Measurements from ENCODE around the gene AFG1L. TPM values are rescaled to one million over a fixed set of nuclear protein-coding genes. Genes with fewer than 3 reads are reported as not detected.
"Not testable (repeated sequence)": the region's sequence is repeated elsewhere in the genome, so short reads cannot be mapped to it uniquely, and the experiment has no call there.

Gene AFG1L
- total and polyA plus RNA-seq, 2 experiments from 2014 or later: 4.1 to 8.7 TPM

- TF ChIP-seq POLR2AphosphoS5 (IDR thresholded peaks at IDR 0.05; ENCODE audit: low read depth) (no peak), ETS1 (IDR thresholded peaks at IDR 0.05) (no peak), CTCF (conservative IDR thresholded peaks at IDR 0.05; ENCODE audit: low read depth in 2 of 2) (no peak), JUNB (IDR thresholded peaks at IDR 0.05; ENCODE audit: unreplicated experiment) (no peak), ZNF331 (CRISPR knock-in tag; IDR thresholded peaks at IDR 0.05; ENCODE audit: low read depth) (no peak), EZH2 (IDR thresholded peaks at IDR 0.05; ENCODE audit: low read depth, unreplicated experiment) (no peak)
Measured at GRCh38 chr6:108268845-108269244, 26.0 kb upstream of the AFG1L start (continued).

- ATAC-seq; H3K27ac Mint-ChIP-seq; H2AFZ ChIP-seq; H3K36me3 Mint-ChIP-seq (ENCODE audit: low read depth); H3K27me3 Mint-ChIP-seq (ENCODE audit: insufficient read depth, low read depth, poor library complexity); H3K4me3 Mint-ChIP-seq; H3K9me2 ChIP-seq (ENCODE audit: insufficient read depth); H3K27me3 ChIP-seq (ENCODE audit: insufficient read depth); H3K9me3 Mint-ChIP-seq; H3K4me1 ChIP-seq (ENCODE audit: insufficient read depth); H4K20me1 ChIP-seq (replicated peaks; ENCODE audit: insufficient read depth); H3K4me1 Mint-ChIP-seq; H3K27ac ChIP-seq (ENCODE audit: low read depth); DNase-seq (ENCODE audit: low spot score); H3K4me3 ChIP-seq; H3K79me2 ChIP-seq (replicated peaks; ENCODE audit: insufficient read depth); H3F3A ChIP-seq (replicated peaks; ENCODE audit: low read depth); H3K4me2 ChIP-seq; H3K36me3 ChIP-seq (ENCODE audit: insufficient read depth): not testable (repeated sequence)
Measured at GRCh38 chr6:108269955-108270354, 24.9 kb upstream of the AFG1L start.

GRCh38 chr6:108274546-108274945 is 20.3 kb upstream of the AFG1L start:
- no peaks in the 10 kb centered on the region for H3K36me3 ChIP-seq (ENCODE audit: insufficient read depth)
- H3K4me3 Mint-ChIP-seq: no peak overlapping the region
- ATAC-seq: no peak
- no peak for DNase-seq (ENCODE audit: low spot score)
- no peak overlapping the region for H3K27ac ChIP-seq (ENCODE audit: low read depth)
- peaks cover 3% of the 10 kb centered on the region; the same call in 1 of the 3 replicates for H3K9me3 Mint-ChIP-seq
- no peaks in the 10 kb centered on the region for H3K79me2 ChIP-seq (replicated peaks; ENCODE audit: insufficient read depth)
- H3K4me1 ChIP-seq (ENCODE audit: insufficient read depth): peaks cover 8% of the 10 kb centered on the region
- no peaks in the 10 kb centered on the region for H3K36me3 Mint-ChIP-seq (ENCODE audit: low read depth)
- H4K20me1 ChIP-seq (replicated peaks; ENCODE audit: insufficient read depth): no peaks in the 10 kb centered on the region
- no peak overlapping the region for H3K27ac Mint-ChIP-seq
- H3K4me2 ChIP-seq: no peak overlapping the region
- TF ChIP-seq CREB1 (CRISPR knock-in tag; IDR thresholded peaks at IDR 0.05; ENCODE audit: low read depth): no peak
- H3K27me3 ChIP-seq (ENCODE audit: insufficient read depth): no peaks in the 10 kb centered on the region
- H3K4me1 Mint-ChIP-seq: peaks cover 3% of the 10 kb centered on the region; the same call in 2 of the 3 replicates
- no peaks in the 10 kb centered on the region for H3K27me3 Mint-ChIP-seq (ENCODE audit: insufficient read depth, low read depth, poor library complexity)
- H3F3A ChIP-seq (replicated peaks; ENCODE audit: low read depth): no peaks in the 10 kb centered on the region
- H3K4me3 ChIP-seq: no peak overlapping the region
- no peaks in the 10 kb centered on the region for H3K9me2 ChIP-seq (ENCODE audit: insufficient read depth)
- H2AFZ ChIP-seq: no peak overlapping the region

Measured in GM23338 (cell line).